Activated CD4-positive, CD25-positive, alpha-beta regulatory T cell (primary cell): Measurements from ENCODE around the gene THBS1.

Experiments
- DNase-seq, 4 experiments: peaks; one replicate each; lab custom pipeline; 2025; lab: John Stamatoyannopoulos, UW

THBS1 gene

DNA sequence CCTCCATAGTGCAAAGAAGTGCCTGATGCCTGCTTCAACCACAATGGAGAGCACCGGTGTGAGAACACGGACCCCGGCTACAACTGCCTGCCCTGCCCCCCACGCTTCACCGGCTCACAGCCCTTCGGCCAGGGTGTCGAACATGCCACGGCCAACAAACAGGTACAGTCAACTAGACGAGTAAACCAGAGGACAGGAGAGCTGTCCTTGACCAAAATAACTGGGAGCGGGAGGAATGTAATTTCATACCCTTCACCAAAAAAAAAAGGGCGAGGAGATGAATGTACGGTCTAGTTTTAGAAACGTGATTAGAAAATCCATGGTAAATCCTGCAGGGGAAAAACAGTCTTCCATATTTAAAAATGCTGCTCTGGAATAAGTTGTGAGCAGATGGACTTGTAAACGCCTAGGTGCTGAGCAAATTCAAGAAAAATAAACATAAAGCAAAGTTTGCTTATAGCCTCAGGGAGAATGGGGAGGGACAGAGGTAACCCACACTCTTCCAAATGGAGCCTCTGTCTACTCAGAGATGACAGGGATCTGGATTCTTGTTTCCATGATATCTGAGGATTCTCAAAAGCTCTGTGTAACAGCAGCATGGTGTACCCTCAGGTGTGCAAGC is 8.4 kb downstream of the THBS1 start:
- DNase-seq: no peak

DNA sequence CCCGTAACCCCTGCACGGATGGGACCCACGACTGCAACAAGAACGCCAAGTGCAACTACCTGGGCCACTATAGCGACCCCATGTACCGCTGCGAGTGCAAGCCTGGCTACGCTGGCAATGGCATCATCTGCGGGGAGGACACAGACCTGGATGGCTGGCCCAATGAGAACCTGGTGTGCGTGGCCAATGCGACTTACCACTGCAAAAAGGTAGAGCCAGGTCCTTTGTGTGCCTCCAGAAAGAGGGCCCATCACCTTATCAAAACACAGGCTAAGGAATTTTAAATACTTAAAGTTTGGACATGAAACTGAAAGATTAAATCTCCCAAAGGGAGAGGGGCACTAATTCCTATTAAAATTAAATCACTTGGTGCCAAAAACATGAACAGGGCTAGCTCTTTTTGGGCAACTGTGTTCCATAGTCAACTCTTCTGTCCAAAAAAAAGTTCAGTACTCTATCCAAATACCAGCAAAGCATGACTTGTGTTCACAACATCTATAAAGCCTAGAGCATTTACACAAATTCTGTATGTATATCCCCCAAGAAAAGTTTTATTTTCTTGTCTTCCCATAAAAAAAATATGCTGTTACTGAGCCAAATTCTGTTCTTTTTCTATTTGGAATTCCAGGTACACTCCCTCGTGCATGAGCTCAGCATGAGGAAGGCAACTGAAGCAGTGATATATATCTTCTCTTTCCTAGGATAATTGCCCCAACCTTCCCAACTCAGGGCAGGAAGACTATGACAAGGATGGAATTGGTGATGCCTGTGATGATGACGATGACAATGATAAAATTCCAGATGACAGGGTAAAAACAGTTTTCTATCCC is 9.2 kb downstream of the THBS1 start:
- DNase-seq: no peak

- no peak for DNase-seq
Observed at GRCh38 chr15:39591141-39591895, 10.4 kb downstream of the THBS1 start.

GRCh38 chr15:39591896-39592315 is 11.0 kb downstream of the THBS1 start:
- DNase-seq: no peak

- no peak for DNase-seq
Observed at GRCh38 chr15:39592500-39592899, 11.6 kb downstream of the THBS1 start.

GRCh38 chr15:39593071-39593655 is 12.3 kb downstream of the THBS1 start:
- DNase-seq: no peak

GRCh38 chr15:39593656-39594445 is 13.0 kb downstream of the THBS1 start:
- DNase-seq: no peak

DNA sequence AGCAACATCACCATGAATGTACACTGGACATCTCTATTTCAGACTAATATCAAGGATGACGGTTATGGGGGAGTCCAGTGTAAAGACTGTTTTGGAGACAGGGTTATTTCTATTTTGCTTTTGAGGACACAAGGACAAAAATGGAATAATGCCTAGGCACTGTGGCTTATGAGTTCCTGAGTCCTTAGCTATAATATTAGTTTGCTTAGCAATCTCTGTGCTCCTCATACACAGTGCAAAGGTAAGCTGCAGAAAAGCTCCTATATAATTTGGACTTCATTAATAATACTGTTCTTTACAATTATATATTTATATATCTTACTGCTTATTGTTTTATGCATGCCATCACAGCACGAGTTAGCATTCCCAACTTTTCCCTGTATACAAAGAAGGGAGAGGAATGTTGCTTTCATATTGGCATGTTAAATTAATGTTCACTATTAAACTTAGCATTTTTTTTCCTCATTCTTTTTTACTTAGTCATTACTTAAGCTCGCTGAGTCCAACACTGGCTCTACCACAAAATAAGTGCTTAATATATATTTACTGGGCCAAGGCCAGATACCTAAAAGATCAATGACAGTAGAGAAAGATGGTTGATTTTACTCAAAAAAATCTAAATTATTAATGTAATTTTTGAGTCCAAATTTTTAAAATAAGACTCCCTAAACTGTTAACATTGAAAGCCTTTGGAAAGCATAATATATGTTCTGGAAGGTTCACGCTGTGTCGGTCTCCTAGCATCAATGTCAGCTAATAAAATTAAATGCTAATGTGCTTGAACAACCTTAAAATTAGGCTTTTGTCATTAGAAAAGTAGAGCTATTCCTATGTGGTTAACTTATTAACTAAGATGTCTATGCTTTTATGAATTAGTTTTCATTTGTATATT is 13.8 kb downstream of the THBS1 start:
- no peak for DNase-seq

GRCh38 chr15:39595338-39596221 is 14.7 kb downstream of the THBS1 start:
- no peak for DNase-seq

DNA sequence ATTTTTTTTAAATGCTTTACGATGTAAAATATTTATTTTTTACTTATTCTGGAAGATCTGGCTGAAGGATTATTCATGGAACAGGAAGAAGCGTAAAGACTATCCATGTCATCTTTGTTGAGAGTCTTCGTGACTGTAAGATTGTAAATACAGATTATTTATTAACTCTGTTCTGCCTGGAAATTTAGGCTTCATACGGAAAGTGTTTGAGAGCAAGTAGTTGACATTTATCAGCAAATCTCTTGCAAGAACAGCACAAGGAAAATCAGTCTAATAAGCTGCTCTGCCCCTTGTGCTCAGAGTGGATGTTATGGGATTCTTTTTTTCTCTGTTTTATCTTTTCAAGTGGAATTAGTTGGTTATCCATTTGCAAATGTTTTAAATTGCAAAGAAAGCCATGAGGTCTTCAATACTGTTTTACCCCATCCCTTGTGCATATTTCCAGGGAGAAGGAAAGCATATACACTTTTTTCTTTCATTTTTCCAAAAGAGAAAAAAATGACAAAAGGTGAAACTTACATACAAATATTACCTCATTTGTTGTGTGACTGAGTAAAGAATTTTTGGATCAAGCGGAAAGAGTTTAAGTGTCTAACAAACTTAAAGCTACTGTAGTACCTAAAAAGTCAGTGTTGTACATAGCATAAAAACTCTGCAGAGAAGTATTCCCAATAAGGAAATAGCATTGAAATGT is 15.6 kb downstream of the THBS1 start:
- no peak for DNase-seq

GRCh38 chr15:39597336-39597735 is 16.5 kb downstream of the THBS1 start:
- no peak for DNase-seq

GRCh38 chr15:39597751-39598185 is 16.9 kb downstream of the THBS1 start:
- DNase-seq: no peak

DNA sequence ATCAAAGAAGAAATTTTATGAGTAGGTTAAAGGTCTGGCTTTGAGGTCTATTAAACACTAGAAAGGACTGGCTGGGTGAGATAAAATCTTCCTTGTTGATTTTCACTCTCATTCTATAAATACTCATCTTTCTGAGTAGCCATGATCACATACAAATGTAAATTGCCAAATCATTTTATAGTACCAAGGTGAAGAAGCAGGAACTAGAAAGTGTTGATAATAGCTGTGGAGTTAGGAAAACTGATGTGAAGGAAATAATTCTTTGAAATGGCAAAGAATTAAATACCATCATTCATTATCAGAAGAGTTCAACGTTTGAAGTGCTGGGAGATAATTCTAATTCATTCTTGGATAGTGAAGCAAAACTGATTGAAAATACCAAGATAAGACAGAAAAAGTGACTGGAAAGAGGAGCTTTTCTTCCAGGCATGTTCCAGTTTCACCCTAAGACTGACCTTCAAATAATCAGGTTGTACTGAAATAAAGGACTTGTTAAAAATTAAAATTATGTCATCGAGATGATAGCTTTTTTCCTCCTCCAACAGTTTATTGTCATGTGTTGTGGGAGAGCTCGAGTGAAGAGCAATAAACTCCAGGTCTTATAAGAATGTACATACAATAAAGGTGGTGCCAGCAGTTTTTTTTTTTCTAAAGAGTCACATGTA is 17.4 kb downstream of the THBS1 start:
- DNase-seq: no peak

DNA sequence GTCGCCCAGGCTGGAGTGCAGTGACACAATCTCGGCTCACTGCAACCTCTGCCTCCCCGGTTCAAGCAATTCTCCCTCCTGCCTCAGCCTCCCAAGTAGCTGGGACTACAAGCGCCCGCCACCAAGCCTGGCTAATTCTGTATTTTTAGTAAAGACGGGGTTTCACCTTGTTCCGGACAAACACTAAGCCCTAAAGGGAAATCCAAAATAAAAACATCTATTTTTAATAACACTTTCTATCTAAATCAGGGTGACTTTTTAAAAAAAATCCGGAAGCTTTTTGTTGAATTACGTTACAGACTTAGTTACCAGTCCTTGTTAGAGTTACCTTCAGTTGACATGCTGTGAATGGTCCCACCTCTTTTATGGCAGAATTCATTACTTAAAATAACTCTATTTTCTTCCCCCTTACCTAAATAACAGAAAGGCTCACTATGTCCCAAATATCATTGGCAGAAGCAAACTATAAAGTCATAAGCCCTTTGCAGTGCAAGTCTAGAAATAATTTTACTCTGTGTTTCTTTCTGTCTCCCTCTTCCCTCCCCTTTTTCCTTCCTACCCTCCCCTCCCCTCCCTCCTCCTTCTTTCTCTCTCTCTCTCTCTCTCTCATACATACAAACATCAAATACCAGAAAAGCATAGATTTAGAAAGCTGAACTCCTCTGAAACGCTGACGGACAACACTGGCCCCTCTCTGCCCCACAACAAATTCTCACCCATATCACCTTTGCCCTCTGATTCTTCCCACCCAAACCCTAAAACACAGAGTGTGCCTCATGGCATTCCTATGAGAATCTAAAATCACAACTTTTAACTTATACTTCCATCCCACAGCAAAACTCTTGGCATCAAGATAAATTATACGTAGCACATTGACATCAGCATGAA is 18.3 kb downstream of the THBS1 start:
- DNase-seq: no peak

GRCh38 chr15:39599871-39600270 is 19.0 kb downstream of the THBS1 start:
- no peak for DNase-seq

GRCh38 chr15:39602143-39602542 is 21.3 kb downstream of the THBS1 start:
- DNase-seq: no peak

- DNase-seq: no peak
Observed at GRCh38 chr15:39605146-39605545, 24.3 kb downstream of the THBS1 start.
